ENCODE measurements around the gene MAP4K5. TPM values are rescaled to one million over a fixed set of nuclear protein-coding genes. Genes with fewer than 3 reads are reported as not detected.
"Not testable (repeated sequence)": the region's sequence is repeated elsewhere in the genome, so short reads cannot be mapped to it uniquely, and the experiment has no call there.

MAP4K5 gene
- total RNA-seq, 1 donor from 2014 or later = 16.3 TPM

GRCh38 chr14:50534416-50534815, 2.0 kb upstream of the MAP4K5 start:
- intact Hi-C loops (cut with micrococcal nuclease) = no loop called here

GRCh38 chr14:50533806-50534205, 1.4 kb upstream of the MAP4K5 start:
- ATAC-seq = no peak
- intact Hi-C loops (cut with micrococcal nuclease) = loop anchor here (2.0 kb wide), 1 partner anchor 213 kb away; no protein-coding TSS in a partner anchor
- DNase-seq = no peak

More at GRCh38 chr14:50534416-50534815, 2.0 kb upstream of the MAP4K5 start:
- DNase-seq (no peak), ATAC-seq (no peak)

GRCh38 chr14:50533241-50533705, 904 bp upstream of the MAP4K5 start:
- ATAC-seq (no peak), DNase-seq (no peak)
- intact Hi-C loops (cut with micrococcal nuclease) = loop anchor here (2.0 kb wide), 1 partner anchor 212 kb away; no protein-coding TSS in a partner anchor

DNA sequence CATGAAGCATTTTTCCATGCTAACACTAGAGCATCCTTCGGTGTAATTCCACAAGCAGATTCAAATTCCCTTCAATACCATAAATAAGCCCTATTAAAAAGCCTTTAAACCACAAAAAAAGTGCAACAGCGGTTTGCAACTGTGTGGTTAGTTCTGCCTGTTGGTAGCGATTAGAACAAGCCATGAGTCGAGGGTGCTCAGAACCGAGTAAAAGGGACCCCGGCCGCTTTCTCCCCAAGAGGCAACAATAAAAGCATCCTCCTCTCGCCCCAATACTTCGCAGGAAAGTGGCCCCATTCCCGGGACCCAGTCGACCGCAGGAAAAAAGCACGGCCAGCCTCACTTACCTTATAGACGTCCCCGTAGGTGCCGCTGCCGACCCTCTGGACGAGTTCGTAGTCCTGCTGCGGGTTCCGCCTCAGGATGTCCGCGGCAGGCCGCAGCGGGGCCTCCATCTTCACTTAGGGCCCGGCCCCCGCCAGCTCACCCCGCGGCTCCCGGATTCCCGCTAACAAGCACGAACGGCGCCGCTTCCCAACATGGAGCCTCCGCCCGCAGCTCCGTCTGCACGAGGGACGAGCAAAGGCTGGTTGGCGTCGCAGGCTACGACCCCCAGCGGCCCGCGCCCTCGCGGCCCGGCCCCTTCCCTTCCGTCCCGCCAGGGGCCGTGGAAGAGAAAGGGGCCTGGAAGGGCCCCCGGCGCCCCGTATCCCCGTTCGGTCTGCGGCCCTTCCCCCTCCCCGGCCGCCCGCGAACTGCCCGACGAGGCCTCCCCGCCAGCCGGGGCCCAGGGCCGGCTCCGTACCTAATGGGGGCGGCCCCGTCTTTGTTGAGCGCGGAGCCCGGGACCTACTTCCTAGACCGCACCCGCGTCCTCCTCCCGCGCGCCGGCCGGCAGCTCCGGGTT, 521 bp downstream of the MAP4K5 start:
- ATAC-seq (peak; percentile 69), DNase-seq (peak; percentile 71)
- intact Hi-C loops (cut with micrococcal nuclease) = loop anchor here (2.0 kb wide), 1 partner anchor 211 kb away; no protein-coding TSS in a partner anchor

- no peak for ATAC-seq
- intact Hi-C loops (cut with micrococcal nuclease) = no loop called here
- no peak for DNase-seq
These were observed 1.5 kb downstream of the MAP4K5 start for GRCh38 chr14:50530794-50531365.

DNA sequence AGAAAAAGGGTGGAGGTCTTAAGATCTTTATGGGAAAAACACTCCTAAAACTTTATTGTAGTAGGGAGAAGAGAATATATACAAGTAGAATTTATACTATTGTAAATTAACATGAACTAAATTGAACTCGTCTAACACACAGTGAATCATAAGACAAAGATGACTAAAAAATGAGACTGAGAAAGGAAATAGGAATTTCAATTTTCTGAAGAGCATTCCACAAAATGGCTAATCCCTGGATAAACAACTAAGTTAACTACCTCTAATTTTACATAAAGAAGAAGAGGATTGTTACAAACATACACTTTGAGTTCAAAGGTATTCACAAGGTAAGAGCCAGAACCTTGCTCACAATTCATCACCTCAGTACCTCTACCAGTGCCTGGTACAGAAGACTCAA, 2.0 kb downstream of the MAP4K5 start:
- DNase-seq (no peak), ATAC-seq (no peak)
- intact Hi-C loops (cut with micrococcal nuclease) = no loop called here

GRCh38 chr14:50529288-50530179, 2.8 kb downstream of the MAP4K5 start:
- ATAC-seq (no peak), DNase-seq (no peak)
- intact Hi-C loops (cut with micrococcal nuclease) = no loop called here

- intact Hi-C loops (cut with micrococcal nuclease) = no loop called here
- ATAC-seq (no peak), DNase-seq (no peak)
These were observed 4.4 kb downstream of the MAP4K5 start for GRCh38 chr14:50528000-50528399.

DNA sequence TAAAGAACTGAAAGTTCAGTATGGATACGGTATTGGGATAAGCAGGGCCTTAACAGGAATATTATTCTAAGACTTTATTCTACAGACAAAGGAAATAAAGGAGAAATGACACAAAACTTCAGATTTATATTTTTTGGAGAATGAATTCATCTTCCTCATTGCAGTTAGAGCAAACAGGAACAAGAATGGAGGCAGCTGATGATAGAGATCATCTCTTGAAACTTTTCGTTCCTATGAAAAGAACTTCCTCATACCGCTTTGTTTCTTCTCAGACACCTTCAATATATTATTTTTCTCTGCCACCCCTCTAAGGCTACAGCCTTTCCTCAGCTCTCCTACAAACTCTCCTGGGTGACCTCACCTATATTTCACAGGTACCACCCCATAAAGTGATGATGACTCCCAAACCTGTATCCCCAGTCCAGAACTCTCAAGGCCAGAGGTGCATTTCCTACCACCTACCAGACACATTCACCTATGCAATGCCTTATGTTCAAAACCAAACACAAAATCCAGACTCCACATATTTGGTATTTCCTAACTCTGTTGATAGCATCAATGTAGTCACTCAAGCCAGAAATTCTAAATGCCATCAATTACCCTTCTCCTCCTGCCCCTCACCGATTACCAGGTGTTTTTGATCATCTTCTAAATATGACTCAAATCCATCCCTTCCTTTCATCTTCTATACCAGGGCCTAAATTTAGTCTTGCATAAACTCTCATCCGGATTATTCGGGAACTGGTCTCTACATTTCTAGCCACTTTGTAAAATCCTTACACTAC, 7.4 kb downstream of the MAP4K5 start:
- intact Hi-C loops (cut with micrococcal nuclease) = no loop called here
- ATAC-seq = no peak
- no peak for DNase-seq

- no peak for ATAC-seq
- intact Hi-C loops (cut with micrococcal nuclease) = no loop called here
These were observed 8.3 kb downstream of the MAP4K5 start for GRCh38 chr14:50524060-50524459.

GRCh38 chr14:50523271-50524041, 8.9 kb downstream of the MAP4K5 start:
- ATAC-seq (no peak), DNase-seq (no peak)
- intact Hi-C loops (cut with micrococcal nuclease) = no loop called here

More at GRCh38 chr14:50524060-50524459, 8.3 kb downstream of the MAP4K5 start:
- no peak for DNase-seq

- DNase-seq (no peak), ATAC-seq (no peak)
- intact Hi-C loops (cut with micrococcal nuclease) = no loop called here
These were observed 10.4 kb downstream of the MAP4K5 start for GRCh38 chr14:50521912-50522341.

GRCh38 chr14:50520947-50521815, 11.2 kb downstream of the MAP4K5 start:
- intact Hi-C loops (cut with micrococcal nuclease) = no loop called here
- ATAC-seq (peak; percentile 51), DNase-seq (no peak)

- ATAC-seq = no peak
These were observed 16.3 kb downstream of the MAP4K5 start for GRCh38 chr14:50516091-50516490.

GRCh38 chr14:50512463-50512862, 19.9 kb downstream of the MAP4K5 start:
- ATAC-seq (no peak), DNase-seq (no peak)
- intact Hi-C loops (cut with micrococcal nuclease) = no loop called here

More at GRCh38 chr14:50516091-50516490, 16.3 kb downstream of the MAP4K5 start:
- intact Hi-C loops (cut with micrococcal nuclease) = no loop called here
- no peak for DNase-seq

- intact Hi-C loops (cut with micrococcal nuclease) = no loop called here
- ATAC-seq (no peak), DNase-seq (no peak)
These were observed 22.2 kb downstream of the MAP4K5 start for GRCh38 chr14:50510157-50510556.

GRCh38 chr14:50507078-50507477, 25.3 kb downstream of the MAP4K5 start:
- ATAC-seq; DNase-seq; intact Hi-C loops (cut with micrococcal nuclease): not testable (repeated sequence)

Data from left ventricle myocardium superior (tissue), 1 donor.